Right ventricle myocardium superior (tissue), 1 donor: ENCODE measurements around the gene XYLT1. TPM values are rescaled to one million over a fixed set of nuclear protein-coding genes. Genes with fewer than 3 reads are reported as not detected.

Source experiments
- ATAC-seq: fragments of 200-7000 bp; cut with Tn5 transposase; one replicate; pipeline ENCODE4 v1.9.1; 2020; ENCODE audit warnings: mild to moderate bottlenecking; ENCODE audit not compliant: poor library complexity
- DNase-seq: peaks from one replicate; pipeline ENCODE4 v3.0.0-alpha.2; 2020
- intact Hi-C: fragments of 100-400 bp; cut with DNase I; formaldehyde crosslinking; loops from one replicate; pipeline ENCODE4 v1.11.2; 2022
- total RNA-seq: library from RNA; stranded (reverse); fragmentation: NEBNext Ultra II Directional; extraction: Animal tissue kit (Norgen Biotek cat#: 25700); gene quantifications from one replicate; pipeline ENCODE4 v1.2.1, GENCODE V29; 2021
- donor health status: DM: no; HTN: yes; CAD: no; lungs with severe emphysema.

XYLT1 gene
- total RNA-seq, 1 donor from 2014 or later: 1.7 TPM

GRCh38 chr16:17222871-17223401 lies 247.8 kb downstream of the XYLT1 start:
- DNase-seq (peak; percentile 45), ATAC-seq (peak; percentile 27)
- intact Hi-C loops: no loop called here

GRCh38 chr16:17219991-17220390 lies 250.8 kb downstream of the XYLT1 start:
- intact Hi-C loops: no loop called here
- no peak for ATAC-seq
- no peak for DNase-seq

GRCh38 chr16:17215936-17216335 lies 254.8 kb downstream of the XYLT1 start:
- DNase-seq: no peak
- intact Hi-C loops: no loop called here
- no peak for ATAC-seq

GRCh38 chr16:17215306-17215705 lies 255.5 kb downstream of the XYLT1 start:
- intact Hi-C loops: no loop called here
- ATAC-seq: no peak
- DNase-seq: no peak

- ATAC-seq: no peak
- DNase-seq: no peak
- intact Hi-C loops: no loop called here
These were observed 256.8 kb downstream of the XYLT1 start for GRCh38 chr16:17213974-17214373.

GRCh38 chr16:17213025-17213424 lies 257.7 kb downstream of the XYLT1 start:
- no peak for DNase-seq
- ATAC-seq: no peak
- intact Hi-C loops: no loop called here

- DNase-seq (no peak), ATAC-seq (no peak)
- intact Hi-C loops: no loop called here
These were observed 258.2 kb downstream of the XYLT1 start for GRCh38 chr16:17212606-17213005.

- intact Hi-C loops: no loop called here
- no peak for DNase-seq
- no peak for ATAC-seq
These were observed 259.0 kb downstream of the XYLT1 start for GRCh38 chr16:17211797-17212196.

- intact Hi-C loops: no loop called here
- DNase-seq: no peak
These were observed 264.0 kb downstream of the XYLT1 start for GRCh38 chr16:17206712-17207111.

GRCh38 chr16:17205279-17206211 lies 265.2 kb downstream of the XYLT1 start:
- ATAC-seq (no peak), DNase-seq (no peak)
- intact Hi-C loops: no loop called here

More at GRCh38 chr16:17206712-17207111, 264.0 kb downstream of the XYLT1 start:
- ATAC-seq: no peak

GRCh38 chr16:17204644-17205043 lies 266.1 kb downstream of the XYLT1 start:
- DNase-seq (no peak), ATAC-seq (no peak)

GRCh38 chr16:17204206-17204605 lies 266.6 kb downstream of the XYLT1 start:
- DNase-seq: no peak
- ATAC-seq: no peak
- intact Hi-C loops: no loop called here

More at GRCh38 chr16:17204644-17205043, 266.1 kb downstream of the XYLT1 start:
- intact Hi-C loops: no loop called here

GRCh38 chr16:17203424-17203823 lies 267.3 kb downstream of the XYLT1 start:
- intact Hi-C loops: no loop called here
- DNase-seq (no peak), ATAC-seq (no peak)

GRCh38 chr16:17199135-17199534 lies 271.6 kb downstream of the XYLT1 start:
- no peak for ATAC-seq
- DNase-seq: no peak
- intact Hi-C loops: no loop called here

GRCh38 chr16:17196526-17196925 lies 274.2 kb downstream of the XYLT1 start:
- intact Hi-C loops: no loop called here
- no peak for ATAC-seq

GRCh38 chr16:17194190-17194780 lies 276.5 kb downstream of the XYLT1 start:
- ATAC-seq: peak; percentile 49
- intact Hi-C loops: no loop called here
- peak; percentile 73 for DNase-seq

More at GRCh38 chr16:17196526-17196925, 274.2 kb downstream of the XYLT1 start:
- no peak for DNase-seq

GRCh38 chr16:17193566-17194100 lies 277.1 kb downstream of the XYLT1 start:
- DNase-seq (no peak), ATAC-seq (no peak)
- intact Hi-C loops: no loop called here

GRCh38 chr16:17184026-17184425 lies 286.7 kb downstream of the XYLT1 start:
- ATAC-seq (no peak), DNase-seq (no peak)
- intact Hi-C loops: no loop called here
